ENCODE results near the gene SPTBN1. TPM values are rescaled to one million over a fixed set of nuclear protein-coding genes. Genes with fewer than 3 reads are reported as not detected.

The SPTBN1 gene
- total RNA-seq, 1 experiment from 2014 or later: 202 TPM

DNA sequence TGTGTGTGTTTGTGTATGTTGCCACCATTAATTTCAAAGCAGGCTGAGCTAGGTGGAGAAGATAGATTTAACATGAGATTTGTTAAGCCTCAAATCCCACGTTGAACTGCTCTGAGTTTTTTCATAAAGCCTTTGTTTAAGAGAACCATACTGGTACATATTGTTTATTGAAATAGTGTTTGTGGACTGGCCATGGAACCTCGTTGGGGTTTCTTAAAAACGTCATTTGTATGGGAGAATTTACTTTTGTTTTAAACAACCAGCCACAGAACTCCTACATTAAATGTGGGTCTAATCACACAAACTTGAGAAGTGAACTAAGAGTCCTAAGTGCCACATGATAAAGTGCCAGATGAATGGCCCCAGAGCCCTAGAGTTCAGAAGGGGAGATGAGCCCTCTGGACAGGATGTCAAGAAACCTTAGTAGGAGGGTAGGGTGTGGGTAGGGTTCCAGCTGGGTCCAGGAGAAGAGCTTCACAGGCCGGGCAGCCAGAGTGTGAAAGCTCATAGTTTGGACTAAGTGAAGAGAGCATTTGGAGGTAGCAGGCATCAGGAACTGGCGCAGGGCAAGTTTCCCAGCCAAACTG is 146.7 kb downstream of the SPTBN1 start:
- no peak overlapping the region for H3K9ac ChIP-seq (ENCODE audit: low read length)
- peaks cover 35% of the 10 kb centered on the region; the same call in 1 of the 2 replicates for H3K36me3 ChIP-seq (ENCODE audit: low read depth, low read length)
- H3K27ac ChIP-seq (ENCODE audit: low read length): no peak overlapping the region
- intact Hi-C loops (cut with micrococcal nuclease): no loop called here
- TF ChIP-seq EZH2 (IDR thresholded peaks at IDR 0.05; ENCODE audit: low read length, unreplicated experiment) (no peak), EZH2phosphoT487 (IDR thresholded peaks at IDR 0.05; ENCODE audit: borderline replicate concordance, low read length) (no peak)
- TF ChIP-seq, protein P1, sequence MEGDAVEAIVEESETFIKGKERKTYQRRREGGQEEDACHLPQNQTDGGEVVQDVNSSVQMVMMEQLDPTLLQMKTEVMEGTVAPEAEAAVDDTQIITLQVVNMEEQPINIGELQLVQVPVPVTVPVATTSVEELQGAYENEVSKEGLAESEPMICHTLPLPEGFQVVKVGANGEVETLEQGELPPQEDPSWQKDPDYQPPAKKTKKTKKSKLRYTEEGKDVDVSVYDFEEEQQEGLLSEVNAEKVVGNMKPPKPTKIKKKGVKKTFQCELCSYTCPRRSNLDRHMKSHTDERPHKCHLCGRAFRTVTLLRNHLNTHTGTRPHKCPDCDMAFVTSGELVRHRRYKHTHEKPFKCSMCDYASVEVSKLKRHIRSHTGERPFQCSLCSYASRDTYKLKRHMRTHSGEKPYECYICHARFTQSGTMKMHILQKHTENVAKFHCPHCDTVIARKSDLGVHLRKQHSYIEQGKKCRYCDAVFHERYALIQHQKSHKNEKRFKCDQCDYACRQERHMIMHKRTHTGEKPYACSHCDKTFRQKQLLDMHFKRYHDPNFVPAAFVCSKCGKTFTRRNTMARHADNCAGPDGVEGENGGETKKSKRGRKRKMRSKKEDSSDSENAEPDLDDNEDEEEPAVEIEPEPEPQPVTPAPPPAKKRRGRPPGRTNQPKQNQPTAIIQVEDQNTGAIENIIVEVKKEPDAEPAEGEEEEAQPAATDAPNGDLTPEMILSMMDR (conservative IDR thresholded peaks at IDR 0.05; ENCODE audit: low read depth, low read length): no peak
- CTCF ChIA-PET: no interaction called here
- H3K4me3 ChIP-seq (ENCODE audit: low read length): no peak overlapping the region
- no peaks in the 10 kb centered on the region for H3F3A ChIP-seq (ENCODE audit: low read length, unreplicated experiment)
- ATAC-seq (no peak), DNase-seq (no peak)
- no peaks in the 10 kb centered on the region for H3K9me2 ChIP-seq (replicated peaks; ENCODE audit: low read length)
- no peaks in the 10 kb centered on the region for H3K27me3 ChIP-seq (ENCODE audit: low read length)
- H4K20me1 ChIP-seq (ENCODE audit: low read length): peaks cover 47% of the 10 kb centered on the region; the same call in 1 of the 2 replicates
- POLR2A ChIA-PET (ENCODE audit: unreplicated experiment): no interaction called here
- no peaks in the 10 kb centered on the region for H3K9me3 ChIP-seq (ENCODE audit: low read length)
- peaks cover 16% of the 10 kb centered on the region; the same call in 1 of the 2 replicates for H3K4me1 ChIP-seq (ENCODE audit: insufficient read depth, low read length)
- no peak overlapping the region for H2AFZ ChIP-seq (ENCODE audit: low read length)
- H3K4me2 ChIP-seq (ENCODE audit: low read length): no peak overlapping the region
- H3K79me2 ChIP-seq (ENCODE audit: low read length): peaks cover 100% of the 10 kb centered on the region
- BruUV-seq (replicated peaks): no TSS peak

- H3K4me3 ChIP-seq (ENCODE audit: low read length): no peak overlapping the region
- BruUV-seq (replicated peaks): no TSS peak
- H3F3A ChIP-seq (ENCODE audit: low read length, unreplicated experiment): no peaks in the 10 kb centered on the region
- no peaks in the 10 kb centered on the region for H3K27me3 ChIP-seq (ENCODE audit: low read length)
- ChIA-PET POLR2A (ENCODE audit: unreplicated experiment) (no interaction called here), CTCF (no interaction called here)
- TF ChIP-seq, protein P1 (conservative IDR thresholded peaks at IDR 0.05; ENCODE audit: low read depth, low read length): no peak
- TF ChIP-seq EZH2 (IDR thresholded peaks at IDR 0.05; ENCODE audit: low read length, unreplicated experiment): no peak
- no peak for TF ChIP-seq EZH2phosphoT487 (IDR thresholded peaks at IDR 0.05; ENCODE audit: borderline replicate concordance, low read length)
- H3K4me1 ChIP-seq (ENCODE audit: insufficient read depth, low read length): peaks cover 16% of the 10 kb centered on the region; the same call in 1 of the 2 replicates
- H4K20me1 ChIP-seq (ENCODE audit: low read length): peaks cover 52% of the 10 kb centered on the region; the same call in 1 of the 2 replicates
- no peaks in the 10 kb centered on the region for H3K9me3 ChIP-seq (ENCODE audit: low read length)
- H3K4me2 ChIP-seq (ENCODE audit: low read length): no peak overlapping the region
- intact Hi-C loops (cut with micrococcal nuclease): no loop called here
- H3K9me2 ChIP-seq (replicated peaks; ENCODE audit: low read length): no peaks in the 10 kb centered on the region
- DNase-seq (no peak), ATAC-seq (no peak)
- H3K27ac ChIP-seq (ENCODE audit: low read length): no peak overlapping the region
- peaks cover 34% of the 10 kb centered on the region; the same call in 1 of the 2 replicates for H3K36me3 ChIP-seq (ENCODE audit: low read depth, low read length)
- no peak overlapping the region for H2AFZ ChIP-seq (ENCODE audit: low read length)
- H3K79me2 ChIP-seq (ENCODE audit: low read length): peaks cover 100% of the 10 kb centered on the region
- no peak overlapping the region for H3K9ac ChIP-seq (ENCODE audit: low read length)
Observed at GRCh38 chr2:54603357-54603756, 147.2 kb downstream of the SPTBN1 start.

GRCh38 chr2:54603796-54604195 is 147.7 kb downstream of the SPTBN1 start:
- Histone ChIP-seq H2AFZ (ENCODE audit: low read length) (no peak overlapping the region), H3K9me2 (replicated peaks; ENCODE audit: low read length) (no peaks in the 10 kb centered on the region), H3K4me3 (ENCODE audit: low read length) (no peak overlapping the region), H3K27ac (ENCODE audit: low read length) (no peak overlapping the region), H3K9me3 (ENCODE audit: low read length) (no peaks in the 10 kb centered on the region), H3K9ac (ENCODE audit: low read length) (no peak overlapping the region), H3K79me2 (ENCODE audit: low read length) (peaks cover 100% of the 10 kb centered on the region), H3K27me3 (ENCODE audit: low read length) (no peaks in the 10 kb centered on the region), H3K4me2 (ENCODE audit: low read length) (no peak overlapping the region), H3K36me3 (ENCODE audit: low read depth, low read length) (peaks cover 30% of the 10 kb centered on the region; the same call in 1 of the 2 replicates), H3K4me1 (ENCODE audit: insufficient read depth, low read length) (peaks cover 16% of the 10 kb centered on the region; the same call in 1 of the 2 replicates), H3F3A (ENCODE audit: low read length, unreplicated experiment) (no peaks in the 10 kb centered on the region), H4K20me1 (ENCODE audit: low read length) (peaks cover 55% of the 10 kb centered on the region; the same call in 1 of the 2 replicates)
- intact Hi-C loops (cut with micrococcal nuclease): no loop called here
- ATAC-seq (no peak), DNase-seq (no peak)
- ChIA-PET CTCF (no interaction called here), POLR2A (ENCODE audit: unreplicated experiment) (interaction anchor here (0.6 kb wide), 1 partner anchor 418 kb away, joined by 8 read pairs; no protein-coding TSS in a partner anchor)
- no peak for TF ChIP-seq EZH2phosphoT487 (IDR thresholded peaks at IDR 0.05; ENCODE audit: borderline replicate concordance, low read length)
- TF ChIP-seq, protein P1 (conservative IDR thresholded peaks at IDR 0.05; ENCODE audit: low read depth, low read length): no peak
- TF ChIP-seq EZH2 (IDR thresholded peaks at IDR 0.05; ENCODE audit: low read length, unreplicated experiment): no peak
- no TSS peak for BruUV-seq (replicated peaks)

All from PC-3 (cell line).